Activated CD4-positive, alpha-beta T cell treated with anti-CD3 and anti-CD28 coated beads, Interleukin-2, amount 10 ng/mL, durations not matched to agents 24 days and 14 days (primary cell): Measurements from ENCODE around the gene CUBN. TPM values are rescaled to one million over a fixed set of nuclear protein-coding genes. Genes with fewer than 3 reads are reported as not detected.

Experiments
- DNase-seq: peaks from one replicate; pipeline ENCODE4 v3.0.0; 2022
- H3K27ac Mint-ChIP-seq: one replicate; pipeline ENCODE4 v1.8.0; 2022; ENCODE audit warnings: mild to moderate bottlenecking, mixed read lengths
- H3K27me3 Mint-ChIP-seq: one replicate; pipeline ENCODE4 v1.8.0; 2022; ENCODE audit warnings: mixed read lengths
- H3K36me3 Mint-ChIP-seq: one replicate; pipeline ENCODE4 v1.8.0; 2022; ENCODE audit warnings: low read depth, mild to moderate bottlenecking, mixed read lengths
- H3K4me1 Mint-ChIP-seq: one replicate; pipeline ENCODE4 v1.8.0; 2021; ENCODE audit warnings: mixed read lengths
- H3K4me3 Mint-ChIP-seq: one replicate; pipeline ENCODE4 v1.8.0; 2022; ENCODE audit warnings: mild to moderate bottlenecking, moderate library complexity, mixed read lengths
- H3K9me3 Mint-ChIP-seq: one replicate; pipeline ENCODE4 v1.8.0; 2021; ENCODE audit warnings: mixed read lengths
- intact Hi-C: fragments of 100-400 bp; cut with micrococcal nuclease; formaldehyde crosslinking; loops from one replicate; pipeline ENCODE4 v1.15.1; 2023
- total RNA-seq: library from RNA; stranded (reverse); gene quantifications from 2 replicates; pipeline ENCODE4 v1.2.3, GENCODE V29; 2022

The CUBN gene
- total RNA-seq, 1 donor from 2014 or later, result 0.07 TPM

DNA sequence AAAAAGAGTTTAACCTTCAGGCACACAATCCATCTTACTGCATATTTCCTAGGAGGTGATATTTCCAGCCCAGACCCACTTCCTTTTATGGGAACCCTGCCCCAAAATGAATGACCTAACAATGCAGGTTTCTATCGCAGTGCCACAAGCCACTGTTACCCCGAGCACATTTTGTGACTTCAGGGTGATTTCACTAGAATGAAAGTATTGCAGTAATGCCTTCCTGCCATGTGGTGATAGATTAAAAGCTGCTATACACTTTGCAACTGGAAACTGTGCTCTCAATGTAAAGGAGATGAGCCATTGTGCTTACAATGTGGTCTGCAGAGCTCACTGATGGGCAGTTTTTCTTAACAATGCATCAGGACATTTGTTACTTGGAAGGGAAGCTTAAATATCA lies 221.9 kb downstream of the CUBN start:
- Mint-ChIP-seq H3K27ac (no peak overlapping the region), H3K9me3 (no peaks in the 10 kb centered on the region), H3K27me3 (peaks cover 5% of the 10 kb centered on the region), H3K36me3 (no peaks in the 10 kb centered on the region), H3K4me1 (peaks cover 7% of the 10 kb centered on the region), H3K4me3 (no peak overlapping the region)
- peak; percentile 55 for DNase-seq
- intact Hi-C loops, result no loop called here

DNA sequence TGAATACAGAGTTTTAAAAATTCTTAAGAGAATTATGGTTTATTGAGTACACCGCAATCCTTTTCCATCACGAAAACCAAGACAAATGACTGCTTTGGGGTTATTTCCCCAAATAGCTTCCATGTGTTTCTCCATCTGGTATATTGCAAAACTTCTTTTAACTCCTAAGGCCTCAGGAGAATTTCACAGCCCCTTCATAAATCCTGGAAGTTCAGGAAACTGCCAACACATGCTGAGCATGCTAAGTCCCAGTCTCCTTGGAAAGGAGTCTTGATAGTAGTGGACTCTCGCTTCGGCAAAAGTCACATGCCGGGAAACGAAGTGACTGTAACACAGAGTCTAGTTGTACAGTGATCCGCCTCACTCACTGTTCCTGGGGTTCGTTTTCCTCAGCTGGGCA lies 224.3 kb downstream of the CUBN start:
- no peaks in the 10 kb centered on the region for H3K36me3 Mint-ChIP-seq
- DNase-seq, result no peak
- intact Hi-C loops, result no loop called here
- no peak overlapping the region for H3K27ac Mint-ChIP-seq
- peaks cover 6% of the 10 kb centered on the region for H3K27me3 Mint-ChIP-seq
- H3K9me3 Mint-ChIP-seq, result no peaks in the 10 kb centered on the region
- H3K4me1 Mint-ChIP-seq, result peaks cover 9% of the 10 kb centered on the region
- no peak overlapping the region for H3K4me3 Mint-ChIP-seq

DNA sequence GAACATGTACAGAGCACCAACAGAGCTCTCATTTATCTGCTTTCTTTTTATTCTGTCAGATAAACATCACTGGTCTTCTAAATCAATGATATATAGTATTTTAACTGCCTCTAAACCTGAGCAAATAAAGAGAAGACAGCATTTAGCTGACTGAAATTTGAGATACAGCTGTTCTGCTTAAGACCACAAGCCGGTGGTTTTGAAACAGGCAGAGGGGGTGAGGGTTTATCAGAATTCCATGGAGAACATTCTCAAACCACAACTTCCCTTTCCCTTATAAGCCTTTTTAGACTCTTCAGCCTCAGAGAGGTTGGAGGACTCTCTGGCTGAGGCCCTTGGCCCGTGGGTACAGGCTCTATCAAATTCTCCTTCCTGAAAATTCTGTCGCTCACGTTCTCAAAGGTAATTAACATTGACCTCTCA lies 225.0 kb downstream of the CUBN start:
- Mint-ChIP-seq H3K4me3 (no peak overlapping the region), H3K27ac (no peak overlapping the region), H3K4me1 (peaks cover 9% of the 10 kb centered on the region), H3K36me3 (no peaks in the 10 kb centered on the region), H3K27me3 (peaks cover 2% of the 10 kb centered on the region), H3K9me3 (no peaks in the 10 kb centered on the region)
- peak; percentile 49 for DNase-seq
- intact Hi-C loops, result no loop called here

- H3K9me3 Mint-ChIP-seq, result no peaks in the 10 kb centered on the region
- H3K27ac Mint-ChIP-seq, result no peak overlapping the region
- H3K27me3 Mint-ChIP-seq, result peaks cover 2% of the 10 kb centered on the region
- H3K4me3 Mint-ChIP-seq, result no peak overlapping the region
- DNase-seq, result no peak
- no peaks in the 10 kb centered on the region for H3K36me3 Mint-ChIP-seq
- H3K4me1 Mint-ChIP-seq, result peaks cover 9% of the 10 kb centered on the region
- intact Hi-C loops, result no loop called here
Observed at GRCh38 chr10:16904049-16904448, 225.6 kb downstream of the CUBN start.

DNA sequence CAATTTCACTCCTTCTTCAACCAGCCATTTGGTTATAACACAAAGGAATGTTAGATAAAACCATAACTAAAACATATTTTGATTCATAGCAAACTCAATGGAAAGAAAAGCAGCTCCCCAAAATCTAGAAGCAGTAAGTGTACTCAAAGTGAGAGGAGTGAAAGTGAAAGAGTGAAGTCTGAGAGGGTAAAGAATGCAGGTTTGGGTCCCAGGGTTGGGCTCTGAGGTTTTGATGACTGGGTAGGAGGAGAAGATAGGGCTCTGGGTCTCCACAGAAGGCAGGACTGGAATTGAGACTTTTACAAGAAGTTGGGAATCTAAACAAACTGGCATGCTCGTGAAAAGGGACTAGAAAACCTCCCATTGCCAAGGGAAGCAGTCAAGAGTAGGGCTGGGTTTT lies 227.0 kb downstream of the CUBN start:
- Mint-ChIP-seq H3K4me3 (peak overlapping the region; percentile 13), H3K27ac (peak overlapping the region; percentile 1), H3K36me3 (no peaks in the 10 kb centered on the region)

GRCh38 chr10:16901106-16901505 lies 228.5 kb downstream of the CUBN start:
- H3K9me3 Mint-ChIP-seq, result peaks cover 6% of the 10 kb centered on the region
- no peaks in the 10 kb centered on the region for H3K36me3 Mint-ChIP-seq
- H3K27ac Mint-ChIP-seq, result no peak overlapping the region
- H3K4me1 Mint-ChIP-seq, result peaks cover 9% of the 10 kb centered on the region
- DNase-seq, result peak; percentile 40
- H3K27me3 Mint-ChIP-seq, result peaks cover 2% of the 10 kb centered on the region
- no peak overlapping the region for H3K4me3 Mint-ChIP-seq
- intact Hi-C loops, result no loop called here

More for the DNA sequence above, 227.0 kb downstream of the CUBN start:
- Mint-ChIP-seq H3K9me3 (no peaks in the 10 kb centered on the region), H3K4me1 (peaks cover 9% of the 10 kb centered on the region), H3K27me3 (peaks cover 2% of the 10 kb centered on the region)
- peak; percentile 82 for DNase-seq
- intact Hi-C loops, result loop anchor here (1.0 kb wide), 1 partner anchor 127 kb away; no protein-coding TSS in a partner anchor

DNA sequence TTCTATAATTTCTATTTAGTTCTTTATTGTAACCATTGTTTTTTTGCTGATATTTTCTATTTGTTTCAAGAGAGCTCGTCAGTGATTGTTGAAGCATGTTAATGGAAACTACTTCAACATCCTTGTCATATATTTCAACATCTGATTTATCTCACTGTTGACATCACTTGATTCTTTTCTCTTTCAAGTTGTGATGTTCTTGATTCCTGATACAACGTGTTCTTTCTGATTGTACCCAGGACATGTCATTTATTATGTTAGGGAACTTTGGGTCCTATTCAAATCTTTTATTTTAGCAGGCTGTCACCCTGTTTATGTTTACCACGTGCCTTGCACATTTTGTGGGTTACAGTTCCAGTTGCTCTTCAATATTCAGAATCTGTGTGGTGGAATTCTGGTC lies 232.6 kb downstream of the CUBN start:
- Mint-ChIP-seq H3K4me1 (no peaks in the 10 kb centered on the region), H3K27me3 (peaks cover 10% of the 10 kb centered on the region), H3K27ac (no peak overlapping the region), H3K4me3 (no peak overlapping the region), H3K9me3 (peaks cover 6% of the 10 kb centered on the region), H3K36me3 (no peaks in the 10 kb centered on the region)
- no peak for DNase-seq
- intact Hi-C loops, result no loop called here

DNA sequence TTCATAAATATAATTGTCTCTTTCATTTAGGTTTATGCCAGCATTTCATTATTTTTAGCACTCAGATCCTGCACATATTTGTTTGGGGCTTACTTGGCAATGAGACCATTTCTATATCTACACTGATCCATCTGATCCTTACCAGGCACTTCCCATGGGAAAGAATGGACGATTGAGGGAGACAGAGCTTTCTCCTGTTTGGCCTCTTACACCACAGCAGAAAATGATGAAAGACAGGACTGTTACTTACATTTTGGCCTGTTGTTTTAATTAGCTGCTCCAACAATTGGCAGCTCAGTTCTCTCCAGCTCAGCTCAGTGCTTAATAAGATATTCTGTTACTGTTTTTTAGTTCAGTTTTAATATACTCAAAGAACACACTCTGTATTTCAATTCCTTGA lies 234.8 kb downstream of the CUBN start:
- Mint-ChIP-seq H3K4me1 (peaks cover 5% of the 10 kb centered on the region), H3K4me3 (no peak overlapping the region), H3K27me3 (peaks cover 12% of the 10 kb centered on the region), H3K9me3 (peaks cover 6% of the 10 kb centered on the region), H3K27ac (no peak overlapping the region), H3K36me3 (no peaks in the 10 kb centered on the region)
- DNase-seq, result no peak
- intact Hi-C loops, result no loop called here

DNA sequence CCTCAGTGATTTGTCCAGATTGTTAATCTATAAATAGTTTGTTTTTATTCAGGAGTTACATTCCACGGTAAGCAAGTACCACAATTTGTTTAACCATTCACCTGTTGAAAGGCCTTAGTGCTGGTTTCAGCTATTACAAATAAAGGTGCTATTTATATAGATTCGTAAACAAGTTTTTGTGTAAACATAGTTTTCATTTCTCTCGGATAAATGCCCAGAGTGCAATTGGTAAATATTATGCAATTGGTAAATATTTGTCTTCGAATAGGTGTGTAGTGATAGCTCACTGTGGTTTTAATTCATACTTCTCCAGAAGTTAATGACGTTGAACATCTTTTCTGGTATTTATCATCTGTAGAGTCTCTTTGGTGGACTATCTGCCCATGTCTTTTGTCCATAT lies 235.9 kb downstream of the CUBN start:
- Mint-ChIP-seq H3K4me3 (no peak overlapping the region), H3K9me3 (peaks cover 6% of the 10 kb centered on the region), H3K27me3 (peaks cover 17% of the 10 kb centered on the region), H3K36me3 (no peaks in the 10 kb centered on the region), H3K4me1 (peaks cover 5% of the 10 kb centered on the region), H3K27ac (no peak overlapping the region)
- intact Hi-C loops, result no loop called here
- DNase-seq, result no peak

- Mint-ChIP-seq H3K36me3 (no peaks in the 10 kb centered on the region), H3K9me3 (peaks cover 3% of the 10 kb centered on the region), H3K4me3 (peak overlapping the region; percentile 30), H3K27ac (peak overlapping the region; percentile 10), H3K27me3 (peaks cover 22% of the 10 kb centered on the region), H3K4me1 (peaks cover 5% of the 10 kb centered on the region)
- intact Hi-C loops, result loop anchor here (1.0 kb wide), 1 partner anchor 337 kb away; the partner anchor contains the start of gene VIM
- peak; percentile 67 for DNase-seq
Observed at GRCh38 chr10:16891375-16892313, 238.0 kb downstream of the CUBN start.

GRCh38 chr10:16890691-16891090 lies 238.9 kb downstream of the CUBN start:
- intact Hi-C loops, result loop anchor here (1.0 kb wide), 1 partner anchor 338 kb away; the partner anchor contains the start of gene VIM
- Mint-ChIP-seq H3K4me1 (peaks cover 5% of the 10 kb centered on the region), H3K27me3 (peaks cover 22% of the 10 kb centered on the region), H3K36me3 (no peaks in the 10 kb centered on the region), H3K27ac (no peak overlapping the region), H3K4me3 (no peak overlapping the region), H3K9me3 (no peaks in the 10 kb centered on the region)
- no peak for DNase-seq

DNA sequence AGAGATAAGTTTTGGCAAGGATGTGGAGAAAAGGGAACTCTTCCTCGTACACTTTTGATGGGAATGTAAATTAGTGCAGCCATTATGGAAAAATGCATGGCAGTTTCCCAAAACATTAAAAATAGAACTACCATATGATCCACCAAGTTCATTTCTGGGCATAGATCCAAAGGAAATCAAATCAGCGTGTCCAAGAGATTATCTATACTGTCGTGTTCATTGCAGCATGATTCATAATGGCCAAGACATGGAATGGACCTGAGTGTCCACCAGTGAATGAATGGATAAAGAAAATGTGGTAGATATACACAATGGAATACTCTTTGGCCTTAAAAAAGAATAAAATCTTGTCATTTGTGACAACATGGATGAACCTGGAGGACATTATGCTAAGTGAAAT lies 242.0 kb downstream of the CUBN start:
- Mint-ChIP-seq H3K36me3 (no peaks in the 10 kb centered on the region), H3K27me3 (peaks cover 16% of the 10 kb centered on the region), H3K27ac (no peak overlapping the region), H3K4me3 (no peak overlapping the region), H3K4me1 (peaks cover 5% of the 10 kb centered on the region), H3K9me3 (no peaks in the 10 kb centered on the region)
- DNase-seq, result no peak
- intact Hi-C loops, result no loop called here

- H3K36me3 Mint-ChIP-seq, result no peaks in the 10 kb centered on the region
- no peaks in the 10 kb centered on the region for H3K9me3 Mint-ChIP-seq
- no peak for DNase-seq
- no peaks in the 10 kb centered on the region for H3K4me1 Mint-ChIP-seq
- no peak overlapping the region for H3K27ac Mint-ChIP-seq
- H3K4me3 Mint-ChIP-seq, result no peak overlapping the region
- intact Hi-C loops, result no loop called here
- H3K27me3 Mint-ChIP-seq, result peaks cover 15% of the 10 kb centered on the region
Observed at GRCh38 chr10:16886031-16886430, 243.6 kb downstream of the CUBN start.

DNA sequence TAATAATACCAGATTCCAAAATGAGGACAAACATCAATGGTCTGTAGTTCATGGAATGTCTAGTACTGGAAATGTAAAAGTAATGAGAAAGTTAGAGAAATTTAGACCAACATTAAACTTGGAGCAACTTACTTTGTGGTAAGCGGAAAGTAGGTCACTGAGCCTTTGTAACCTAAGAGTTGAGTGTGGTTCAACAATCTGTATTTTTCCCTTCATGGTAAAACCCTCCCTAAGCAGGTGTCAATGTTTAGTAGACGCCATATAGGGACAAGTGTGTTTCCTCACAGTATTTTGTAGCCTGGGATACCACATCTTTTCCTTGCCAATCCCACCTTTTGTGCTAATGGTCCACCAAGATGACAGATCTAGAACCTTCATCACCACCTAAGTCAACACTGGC lies 245.1 kb downstream of the CUBN start:
- intact Hi-C loops, result no loop called here

More for the DNA sequence above, 245.1 kb downstream of the CUBN start:
- DNase-seq, result no peak
- Mint-ChIP-seq H3K4me3 (no peak overlapping the region), H3K36me3 (no peaks in the 10 kb centered on the region), H3K9me3 (no peaks in the 10 kb centered on the region), H3K27me3 (peaks cover 18% of the 10 kb centered on the region), H3K4me1 (no peaks in the 10 kb centered on the region), H3K27ac (no peak overlapping the region)
